Loucy (cell line): ENCODE results near the gene TMEM271.

ENCODE experiments used
- EZH2phosphoT487 ChIP-seq: fragments of 200-600 bp; IDR thresholded peaks from 2 replicates; pipeline ENCODE4 v1.6.1; 2018; ENCODE audit warnings: antibody characterized with exemption, mild to moderate bottlenecking, moderate library complexity, borderline replicate concordance
- TF ChIP-seq, protein P1 (sequence below): fragments of 200-600 bp; sonication (generic); conservative IDR thresholded peaks from 2 replicates; pipeline ENCODE4 v1.5.1; 2014; ENCODE audit warnings: mild to moderate bottlenecking, antibody characterized with exemption, low read length

DNA sequence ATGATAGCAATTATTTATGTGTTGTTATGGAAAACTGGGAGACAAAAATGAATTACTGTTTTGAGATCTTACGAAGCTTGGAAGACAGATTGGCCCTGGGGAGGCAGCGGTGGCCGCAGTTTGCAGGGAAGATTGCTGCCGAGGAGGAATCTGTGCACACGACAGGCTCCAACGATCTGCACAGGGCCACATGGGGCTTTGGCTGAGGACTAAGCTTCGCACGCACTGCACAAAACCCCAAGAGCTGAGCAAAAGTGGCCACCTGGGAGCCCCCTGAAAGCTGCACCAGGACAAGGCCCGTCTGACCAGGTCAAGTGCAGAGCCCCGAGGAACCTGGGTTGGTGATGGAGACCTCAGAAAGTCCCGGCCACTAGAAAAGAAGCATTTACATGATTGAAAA is 44.1 kb upstream of the TMEM271 start:
- TF ChIP-seq, protein P1, sequence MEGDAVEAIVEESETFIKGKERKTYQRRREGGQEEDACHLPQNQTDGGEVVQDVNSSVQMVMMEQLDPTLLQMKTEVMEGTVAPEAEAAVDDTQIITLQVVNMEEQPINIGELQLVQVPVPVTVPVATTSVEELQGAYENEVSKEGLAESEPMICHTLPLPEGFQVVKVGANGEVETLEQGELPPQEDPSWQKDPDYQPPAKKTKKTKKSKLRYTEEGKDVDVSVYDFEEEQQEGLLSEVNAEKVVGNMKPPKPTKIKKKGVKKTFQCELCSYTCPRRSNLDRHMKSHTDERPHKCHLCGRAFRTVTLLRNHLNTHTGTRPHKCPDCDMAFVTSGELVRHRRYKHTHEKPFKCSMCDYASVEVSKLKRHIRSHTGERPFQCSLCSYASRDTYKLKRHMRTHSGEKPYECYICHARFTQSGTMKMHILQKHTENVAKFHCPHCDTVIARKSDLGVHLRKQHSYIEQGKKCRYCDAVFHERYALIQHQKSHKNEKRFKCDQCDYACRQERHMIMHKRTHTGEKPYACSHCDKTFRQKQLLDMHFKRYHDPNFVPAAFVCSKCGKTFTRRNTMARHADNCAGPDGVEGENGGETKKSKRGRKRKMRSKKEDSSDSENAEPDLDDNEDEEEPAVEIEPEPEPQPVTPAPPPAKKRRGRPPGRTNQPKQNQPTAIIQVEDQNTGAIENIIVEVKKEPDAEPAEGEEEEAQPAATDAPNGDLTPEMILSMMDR = no peak
- TF ChIP-seq EZH2phosphoT487 = no peak
